HL-60 (cell line): ENCODE results near the gene RTN4RL1.

Experiments used
- POLR2AphosphoS5 ChIP-seq: IDR thresholded peaks from 2 replicates; pipeline ENCODE4 v1.6.1; 2012; ENCODE audit warnings: low read depth
- TF ChIP-seq, protein P1 (sequence below): IDR thresholded peaks from one replicate; pipeline ENCODE4 v1.5.1; 2011; ENCODE audit warnings: low read length, control low read depth, inconsistent platforms; ENCODE audit not compliant: insufficient read depth

DNA sequence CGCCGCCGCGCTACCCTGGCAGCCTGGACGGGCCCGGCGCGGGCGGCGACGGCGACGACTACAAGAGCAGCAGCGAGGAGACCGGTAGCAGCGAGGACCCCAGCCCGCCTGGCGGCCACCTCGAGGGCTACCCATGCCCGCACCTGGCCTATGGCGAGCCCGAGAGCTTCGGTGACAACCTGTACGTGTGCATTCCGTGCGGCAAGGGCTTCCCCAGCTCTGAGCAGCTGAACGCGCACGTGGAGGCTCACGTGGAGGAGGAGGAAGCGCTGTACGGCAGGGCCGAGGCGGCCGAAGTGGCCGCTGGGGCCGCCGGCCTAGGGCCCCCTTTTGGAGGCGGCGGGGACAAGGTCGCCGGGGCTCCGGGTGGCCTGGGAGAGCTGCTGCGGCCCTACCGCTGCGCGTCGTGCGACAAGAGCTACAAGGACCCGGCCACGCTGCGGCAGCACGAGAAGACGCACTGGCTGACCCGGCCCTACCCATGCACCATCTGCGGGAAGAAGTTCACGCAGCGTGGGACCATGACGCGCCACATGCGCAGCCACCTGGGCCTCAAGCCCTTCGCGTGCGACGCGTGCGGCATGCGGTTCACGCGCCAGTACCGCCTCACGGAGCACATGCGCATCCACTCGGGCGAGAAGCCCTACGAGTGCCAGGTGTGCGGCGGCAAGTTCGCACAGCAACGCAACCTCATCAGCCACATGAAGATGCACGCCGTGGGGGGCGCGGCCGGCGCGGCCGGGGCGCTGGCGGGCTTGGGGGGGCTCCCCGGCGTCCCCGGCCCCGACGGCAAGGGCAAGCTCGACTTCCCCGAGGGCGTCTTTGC lies 32.8 kb upstream of the RTN4RL1 start:
- TF ChIP-seq, protein P1, sequence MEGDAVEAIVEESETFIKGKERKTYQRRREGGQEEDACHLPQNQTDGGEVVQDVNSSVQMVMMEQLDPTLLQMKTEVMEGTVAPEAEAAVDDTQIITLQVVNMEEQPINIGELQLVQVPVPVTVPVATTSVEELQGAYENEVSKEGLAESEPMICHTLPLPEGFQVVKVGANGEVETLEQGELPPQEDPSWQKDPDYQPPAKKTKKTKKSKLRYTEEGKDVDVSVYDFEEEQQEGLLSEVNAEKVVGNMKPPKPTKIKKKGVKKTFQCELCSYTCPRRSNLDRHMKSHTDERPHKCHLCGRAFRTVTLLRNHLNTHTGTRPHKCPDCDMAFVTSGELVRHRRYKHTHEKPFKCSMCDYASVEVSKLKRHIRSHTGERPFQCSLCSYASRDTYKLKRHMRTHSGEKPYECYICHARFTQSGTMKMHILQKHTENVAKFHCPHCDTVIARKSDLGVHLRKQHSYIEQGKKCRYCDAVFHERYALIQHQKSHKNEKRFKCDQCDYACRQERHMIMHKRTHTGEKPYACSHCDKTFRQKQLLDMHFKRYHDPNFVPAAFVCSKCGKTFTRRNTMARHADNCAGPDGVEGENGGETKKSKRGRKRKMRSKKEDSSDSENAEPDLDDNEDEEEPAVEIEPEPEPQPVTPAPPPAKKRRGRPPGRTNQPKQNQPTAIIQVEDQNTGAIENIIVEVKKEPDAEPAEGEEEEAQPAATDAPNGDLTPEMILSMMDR: no peak
- TF ChIP-seq POLR2AphosphoS5: no peak
